A204.1 (cell line): Measurements from ENCODE around the gene SMDT1.

Source experiments
- FAIRE-seq: peaks from 2 replicates; lab custom pipeline; 2012; peaks lifted over from hg19 to GRCh38; lab: Jason Lieb, UNC

The SMDT1 gene

GRCh38 chr22:42079319-42080251, at the start of gene SMDT1:
Gene SMDT1, plus strand, starts transcription at chr22:42079700. Its CDS starts 69 bp downstream, at chr22:42079769.
- FAIRE-seq: peak; percentile 93

DNA sequence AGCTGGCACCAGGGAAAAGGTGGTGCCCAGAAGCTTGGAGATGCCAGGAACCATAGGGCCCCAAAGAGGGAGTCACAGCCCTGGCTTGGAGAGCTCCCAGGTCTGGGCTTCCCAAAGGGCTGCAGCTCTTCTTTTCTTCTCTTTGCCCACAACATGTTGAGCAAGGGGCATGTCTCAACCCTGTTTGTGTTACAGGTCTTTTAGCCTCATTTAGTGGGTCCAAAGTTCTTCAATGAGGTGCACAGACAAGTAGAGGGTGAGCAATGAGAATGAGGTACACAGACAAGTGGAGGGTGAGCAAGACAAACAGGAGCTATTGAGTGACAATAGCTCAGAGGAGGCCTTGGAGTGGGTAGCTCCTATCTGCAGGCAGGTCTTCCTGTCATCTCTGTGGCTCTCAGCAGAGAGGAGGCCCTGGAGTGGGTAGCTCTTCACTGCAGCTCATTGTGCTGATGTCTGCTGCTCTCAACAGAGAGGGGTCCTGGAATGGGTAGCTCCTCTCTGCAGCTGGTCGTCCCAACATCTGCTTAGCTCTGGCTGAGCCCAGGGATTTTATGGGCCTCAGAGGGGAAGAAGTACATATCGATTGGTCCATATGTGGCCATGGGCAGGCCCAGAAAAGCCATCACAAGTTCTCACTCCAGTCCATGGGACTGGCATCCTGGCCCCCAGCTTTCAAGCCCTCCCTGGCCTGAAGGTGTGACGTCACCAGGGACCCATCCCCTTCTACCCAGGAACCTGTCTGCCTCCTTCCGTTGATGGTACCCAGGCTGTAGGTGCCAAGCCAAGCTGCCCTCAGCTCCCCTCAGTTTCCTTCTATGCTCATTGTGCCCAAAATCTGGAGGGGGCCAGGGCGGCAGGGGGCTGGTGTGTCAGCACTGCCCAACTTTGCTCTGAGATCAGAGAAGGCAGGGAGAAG, 46.0 kb upstream of the SMDT1 start:
- no peak for FAIRE-seq

- no peak for FAIRE-seq
These were observed 44.2 kb upstream of the SMDT1 start for GRCh38 chr22:42035256-42035655.

DNA sequence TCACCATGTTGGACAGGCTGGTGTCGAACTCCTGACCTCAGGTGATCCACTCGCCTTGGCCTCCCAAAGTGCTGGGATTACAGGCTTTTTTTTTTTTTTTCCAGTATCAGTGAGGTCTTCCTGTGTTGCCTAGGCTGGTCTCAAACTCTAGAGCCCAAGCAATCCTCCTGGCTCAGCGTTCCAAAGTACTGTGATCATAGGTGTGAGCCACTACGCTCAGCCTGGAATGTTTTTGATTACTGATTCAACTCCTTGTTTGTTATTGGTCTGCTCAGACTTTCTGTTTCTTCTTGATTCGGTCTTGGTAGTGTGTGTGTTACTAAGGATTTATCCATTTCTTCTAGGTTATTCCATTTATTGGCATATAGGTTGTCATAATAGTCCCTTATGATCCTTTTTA, 40.2 kb upstream of the SMDT1 start:
- no peak for FAIRE-seq

DNA sequence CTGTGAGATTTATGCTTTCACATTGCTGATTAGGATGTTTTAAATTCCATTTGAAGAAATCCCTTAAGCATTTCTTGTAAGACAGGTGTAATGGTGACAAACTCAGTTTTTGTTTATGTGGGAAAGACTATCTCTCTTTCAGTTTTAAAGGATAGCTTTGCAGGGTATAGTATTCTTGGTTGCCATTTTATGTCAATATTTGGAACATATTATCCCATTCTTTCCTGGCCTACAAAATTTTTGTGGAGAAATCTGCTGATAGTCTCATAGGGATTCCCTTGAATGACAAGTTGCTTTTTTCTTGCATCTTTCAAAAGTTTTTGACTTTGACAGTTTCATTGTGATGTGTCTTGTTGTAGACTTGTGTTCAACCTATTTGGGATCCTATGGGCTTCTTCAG, 37.7 kb upstream of the SMDT1 start:
- no peak for FAIRE-seq

DNA sequence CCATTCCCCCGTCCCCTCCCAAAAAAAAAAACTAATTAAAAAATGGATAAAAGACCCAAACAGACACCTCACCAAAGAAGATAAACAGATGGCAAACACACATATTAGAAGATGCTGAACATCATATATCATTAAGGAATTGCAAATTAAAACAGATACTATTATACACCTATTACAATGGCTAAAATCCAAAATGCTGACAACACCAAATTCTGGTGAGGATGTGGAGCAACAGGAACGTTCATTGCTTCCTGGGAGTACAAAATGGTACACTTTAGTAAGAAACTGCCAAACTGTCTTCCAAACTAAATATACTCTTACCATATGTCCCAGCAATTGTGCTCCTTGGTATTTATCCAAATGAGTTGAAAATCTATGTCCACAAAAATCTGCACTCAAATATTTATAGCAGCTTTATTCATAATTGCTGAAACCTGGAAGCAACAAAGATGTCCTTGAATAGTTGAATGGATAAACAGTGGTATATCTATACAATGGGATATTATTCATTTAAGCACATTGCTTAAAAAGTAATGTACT, 28.8 kb upstream of the SMDT1 start:
- FAIRE-seq: no peak

DNA sequence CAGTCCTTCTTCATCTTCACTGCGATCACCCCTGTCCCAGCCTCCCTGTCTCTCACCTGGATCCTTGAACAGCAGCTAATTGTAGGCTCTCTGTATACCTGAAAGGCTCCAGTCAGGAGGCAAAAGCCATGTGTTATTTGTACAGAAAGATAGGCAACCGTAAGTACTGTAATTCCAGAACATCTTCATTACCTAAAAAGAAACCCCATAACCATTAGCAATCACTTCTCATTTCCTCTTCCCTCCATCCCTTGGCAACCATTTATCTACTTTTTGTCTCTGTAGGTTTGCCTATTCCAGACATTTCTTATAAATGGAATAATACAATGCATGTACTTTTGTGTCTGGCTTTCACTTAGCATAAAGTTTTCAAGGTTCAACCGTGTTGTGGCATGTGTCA, 26.7 kb upstream of the SMDT1 start:
- FAIRE-seq: no peak

DNA sequence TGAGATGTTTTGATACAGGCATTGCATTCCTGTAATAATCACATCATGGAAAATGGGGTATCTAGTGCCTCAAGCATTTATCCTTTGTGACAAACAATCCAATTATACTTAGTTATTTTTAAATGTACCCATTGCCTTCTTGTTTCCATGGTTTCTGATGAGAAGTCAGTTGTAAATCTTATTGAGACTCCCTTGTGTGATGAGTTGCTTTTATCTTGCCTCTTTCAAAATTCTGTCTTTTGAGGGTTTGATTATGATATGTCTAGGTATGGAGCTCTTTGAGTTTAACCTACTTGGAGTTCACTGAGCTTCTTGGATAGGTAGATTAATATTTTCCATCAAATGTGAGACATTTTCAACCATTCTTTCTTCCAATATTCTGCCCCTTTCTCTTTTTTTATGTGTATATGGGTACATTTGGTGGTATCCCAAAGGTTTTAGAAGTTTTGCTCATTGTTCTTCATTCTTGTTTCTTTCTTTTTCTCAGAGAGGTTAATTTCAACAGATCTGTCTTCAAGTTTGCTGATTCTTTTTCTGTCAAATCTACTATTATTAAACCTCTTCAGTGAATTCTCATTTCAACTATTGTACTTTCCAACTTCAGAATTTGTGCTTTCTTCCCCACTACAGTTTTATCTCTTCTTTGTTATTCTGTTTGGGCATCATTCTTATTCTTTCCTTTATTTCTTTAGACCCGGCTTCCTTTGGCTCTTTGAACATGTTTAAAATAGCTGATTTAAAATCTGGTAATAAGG, 22.6 kb upstream of the SMDT1 start:
- FAIRE-seq: no peak

DNA sequence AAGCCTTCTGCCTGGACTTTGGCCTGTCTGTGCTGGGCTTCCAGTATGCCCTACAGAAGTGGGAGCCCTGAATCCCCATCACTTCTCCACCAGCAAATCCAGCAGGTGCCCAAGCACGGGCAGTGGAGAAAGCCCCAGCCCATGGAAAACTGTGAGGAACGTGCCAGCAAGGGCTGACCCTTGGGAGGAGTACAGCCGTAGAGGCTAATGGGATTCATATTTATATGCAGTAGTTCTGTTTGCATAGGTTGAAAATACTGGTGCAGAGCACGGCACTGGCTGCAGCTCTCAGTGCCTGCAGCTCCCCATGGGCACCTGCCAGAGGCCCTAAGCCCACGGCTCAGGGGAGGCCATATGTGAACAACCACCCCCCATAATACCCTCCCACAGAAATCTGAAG, 19.0 kb upstream of the SMDT1 start:
- no peak for FAIRE-seq

DNA sequence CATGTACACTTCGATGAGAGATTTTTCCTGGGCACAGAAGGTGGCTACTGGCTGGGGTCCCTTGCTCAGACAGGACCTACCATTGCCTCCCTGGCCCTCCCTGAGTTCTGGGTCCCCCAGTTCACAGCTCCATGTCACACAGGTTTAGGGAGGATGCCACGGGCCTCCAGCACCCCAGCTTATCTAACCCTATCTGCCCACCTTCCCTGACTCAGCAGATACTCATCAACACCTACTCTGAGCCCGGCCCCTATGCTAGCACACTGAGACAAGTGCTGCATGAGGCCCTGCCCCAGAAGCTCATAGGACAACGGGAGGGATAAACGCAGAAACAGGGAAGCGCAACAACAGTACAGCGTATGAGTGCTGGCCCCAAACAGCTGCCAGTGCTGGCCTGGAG, 18.5 kb upstream of the SMDT1 start:
- no peak for FAIRE-seq

- no peak for FAIRE-seq
These were observed 16.9 kb upstream of the SMDT1 start for GRCh38 chr22:42062506-42063170.

DNA sequence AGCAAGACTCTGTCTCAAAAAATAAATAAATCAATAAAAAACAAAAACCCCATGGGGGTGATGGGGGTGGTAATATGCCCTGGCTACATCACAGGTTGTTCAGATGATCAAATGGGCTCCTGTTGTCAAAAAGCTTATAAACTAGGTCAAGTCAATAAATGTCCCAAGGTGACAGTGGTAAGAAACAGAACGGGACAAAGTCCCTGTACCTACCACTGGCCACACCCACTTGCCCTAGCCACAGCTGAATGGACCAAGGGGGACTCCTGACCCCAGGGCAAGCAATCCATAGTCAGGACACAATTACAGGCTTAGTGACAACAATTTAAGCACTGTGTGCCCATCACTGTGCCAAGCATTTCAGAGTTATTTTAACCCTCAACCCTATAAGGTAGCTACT, 14.9 kb upstream of the SMDT1 start:
- no peak for FAIRE-seq

DNA sequence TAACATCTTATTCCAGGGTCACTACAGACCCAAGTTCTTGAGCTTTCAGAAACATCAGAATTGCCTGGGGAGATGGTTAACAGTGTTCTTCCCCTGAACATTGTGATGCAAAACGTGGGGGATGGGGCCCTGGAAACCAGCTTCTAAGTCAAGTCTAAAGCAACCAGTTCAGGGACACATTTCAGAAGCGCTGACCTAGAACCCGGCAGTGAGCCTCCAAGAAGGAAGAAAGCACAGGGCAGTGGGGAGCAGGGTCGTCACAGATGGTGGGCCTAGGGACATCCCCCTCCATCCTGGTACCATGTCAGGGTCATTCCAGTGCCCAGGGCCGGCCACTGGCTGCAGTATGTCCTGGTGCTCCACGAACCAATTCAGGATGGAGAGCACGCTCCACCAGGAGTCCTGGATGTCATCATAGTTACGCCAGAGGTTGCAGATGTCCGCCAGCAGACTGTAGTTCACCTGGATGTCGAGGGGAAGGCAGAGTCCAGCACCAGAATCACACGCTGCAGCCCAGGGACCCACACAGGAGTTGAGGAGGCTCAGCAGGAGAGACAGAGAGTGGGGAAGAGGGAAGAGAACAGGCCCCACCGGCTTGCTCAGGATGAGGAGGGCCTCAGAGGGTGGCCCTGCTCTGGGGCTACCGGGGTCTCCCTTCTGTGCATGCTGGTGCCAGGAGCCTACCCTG, 13.9 kb upstream of the SMDT1 start:
- FAIRE-seq: no peak

DNA sequence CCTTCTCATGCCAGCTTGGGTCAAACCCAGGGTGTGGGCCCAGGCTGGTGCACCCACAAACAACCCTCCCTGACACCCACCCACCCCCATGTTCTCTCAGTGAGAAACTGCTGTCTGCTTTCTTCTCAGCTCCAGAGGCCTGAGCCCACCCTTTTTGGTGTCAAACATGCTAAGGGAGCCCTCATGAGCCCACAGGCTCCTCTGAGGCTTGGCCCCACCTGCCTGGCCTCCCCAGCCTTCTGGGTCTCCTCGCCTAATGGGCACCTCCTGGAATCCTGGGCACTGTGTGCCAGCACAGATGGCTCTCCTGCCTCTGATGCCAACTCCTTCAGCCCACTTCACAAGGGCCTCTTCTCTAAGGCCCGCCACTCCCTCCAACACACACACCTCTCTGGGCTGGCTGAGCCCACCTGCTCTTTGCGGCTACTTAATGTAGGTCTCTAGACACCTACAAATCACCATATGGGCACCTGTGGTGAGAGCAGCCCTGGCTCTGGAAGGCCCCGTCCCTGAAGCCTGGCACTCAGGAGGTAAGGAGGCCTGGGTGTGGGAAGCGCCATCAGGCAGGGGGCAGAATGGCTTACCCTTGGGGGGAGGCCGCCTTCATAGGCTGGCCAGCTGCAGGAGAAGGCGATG, 13.3 kb upstream of the SMDT1 start:
- FAIRE-seq: no peak

GRCh38 chr22:42066937-42067336, 12.6 kb upstream of the SMDT1 start:
- no peak for FAIRE-seq

- no peak for FAIRE-seq
These were observed 11.7 kb upstream of the SMDT1 start for GRCh38 chr22:42067671-42068251.

GRCh38 chr22:42068291-42068690, 11.2 kb upstream of the SMDT1 start:
- no peak for FAIRE-seq

DNA sequence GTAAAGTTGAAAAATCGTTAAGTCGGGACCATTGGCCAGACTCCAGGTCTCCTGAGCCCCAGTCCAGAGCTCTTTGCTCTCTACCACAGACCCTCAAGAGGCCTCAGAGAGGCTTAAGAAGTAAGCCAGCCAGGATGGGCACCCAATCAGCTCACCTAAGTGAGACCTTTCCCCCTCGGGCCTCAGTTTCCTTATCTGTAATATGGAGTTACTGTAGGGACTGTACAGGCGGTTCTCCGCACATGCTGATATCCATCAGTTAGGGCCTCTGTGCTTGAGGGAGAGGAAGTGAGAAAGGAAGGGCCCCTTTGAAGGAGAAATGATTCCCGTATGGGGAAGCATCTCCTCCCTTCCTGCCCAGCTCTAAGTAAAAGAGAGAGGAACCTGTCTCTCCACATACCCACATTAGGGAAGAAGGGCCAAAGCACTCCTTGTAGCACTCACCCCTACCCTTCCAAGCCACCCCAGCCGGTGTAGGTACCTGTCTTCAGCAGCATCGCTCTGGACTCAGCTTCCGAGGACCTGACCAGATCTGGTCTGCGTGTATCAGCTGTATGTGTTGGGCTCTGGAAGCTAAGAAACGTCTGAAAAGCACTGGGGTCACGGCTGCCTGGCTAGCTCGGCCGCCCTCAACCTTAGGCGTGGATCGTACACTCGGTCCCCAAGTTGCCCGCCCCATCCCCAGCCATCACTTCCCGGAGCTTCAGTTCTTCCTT, 9.5 kb upstream of the SMDT1 start:
- FAIRE-seq: no peak
